Measurements from ENCODE around the gene OR2W1.

OR2W1 gene

GRCh38 chr6:28995093-28995650, 49.8 kb downstream of the OR2W1 start:
- Mint-ChIP-seq H3K27ac (no peak overlapping the region), H3K4me1 (no peaks in the 10 kb centered on the region), H3K27me3 (ENCODE audit: low read depth, poor library complexity) (peaks cover 44% of the 10 kb centered on the region), H3K4me3 (no peak overlapping the region), H3K9me3 (peaks cover 24% of the 10 kb centered on the region), H3K36me3 (ENCODE audit: low read depth) (peaks cover 24% of the 10 kb centered on the region)
- DNase-seq = no peak
- no peak for TF ChIP-seq CTCF (IDR thresholded peaks at IDR 0.05)

All from nephron progenitor cell (in vitro differentiated cells).